ENCODE measurements around the gene GKN1.

GKN1 gene

GRCh38 chr2:68974251-68974650, at the start of gene GKN1:
Gene GKN1, plus strand, starts transcription at chr2:68974636. Its CDS starts 42 bp downstream, at chr2:68974678.
- DNase-seq (ENCODE audit: low read depth), result no peak
- H3K4me3 ChIP-seq (ENCODE audit: control insufficient read depth, low read depth, low read length), result no peak within 1 kb of the TSS
- TF ChIP-seq CTCF (IDR thresholded peaks at IDR 0.05; ENCODE audit: control insufficient read depth, insufficient read depth, low read depth, low read length, missing control alignments), result no peak

- no peak for DNase-seq (ENCODE audit: low read depth)
- TF ChIP-seq CTCF (IDR thresholded peaks at IDR 0.05; ENCODE audit: control insufficient read depth, insufficient read depth, low read depth, low read length, missing control alignments), result peak; percentile 91
- no peak overlapping the region for H3K4me3 ChIP-seq (ENCODE audit: control insufficient read depth, low read depth, low read length)
Measured at GRCh38 chr2:68925295-68925896, 49.0 kb upstream of the GKN1 start.

GRCh38 chr2:68926796-68927195, 47.6 kb upstream of the GKN1 start:
- H3K4me3 ChIP-seq (ENCODE audit: control insufficient read depth, low read depth, low read length), result no peak overlapping the region
- no peak for TF ChIP-seq CTCF (IDR thresholded peaks at IDR 0.05; ENCODE audit: control insufficient read depth, insufficient read depth, low read depth, low read length, missing control alignments)
- no peak for DNase-seq (ENCODE audit: low read depth)

GRCh38 chr2:68931149-68931711, 43.2 kb upstream of the GKN1 start:
- no peak for TF ChIP-seq CTCF (IDR thresholded peaks at IDR 0.05; ENCODE audit: control insufficient read depth, insufficient read depth, low read depth, low read length, missing control alignments)
- DNase-seq (ENCODE audit: low read depth), result no peak
- no peak overlapping the region for H3K4me3 ChIP-seq (ENCODE audit: control insufficient read depth, low read depth, low read length)

GRCh38 chr2:68931799-68932198, 42.6 kb upstream of the GKN1 start:
- TF ChIP-seq CTCF (IDR thresholded peaks at IDR 0.05; ENCODE audit: control insufficient read depth, insufficient read depth, low read depth, low read length, missing control alignments), result no peak
- H3K4me3 ChIP-seq (ENCODE audit: control insufficient read depth, low read depth, low read length), result no peak overlapping the region
- peak; percentile 55 for DNase-seq (ENCODE audit: low read depth)

- no peak overlapping the region for H3K4me3 ChIP-seq (ENCODE audit: control insufficient read depth, low read depth, low read length)
- no peak for TF ChIP-seq CTCF (IDR thresholded peaks at IDR 0.05; ENCODE audit: control insufficient read depth, insufficient read depth, low read depth, low read length, missing control alignments)
- DNase-seq (ENCODE audit: low read depth), result no peak
Measured at GRCh38 chr2:68932402-68932801, 42.0 kb upstream of the GKN1 start.
